ENCODE measurements around the gene DPP6. TPM values are rescaled to one million over a fixed set of nuclear protein-coding genes. Genes with fewer than 3 reads are reported as not detected.
"Not testable (repeated sequence)": the region's sequence is repeated elsewhere in the genome, so short reads cannot be mapped to it uniquely, and the experiment has no call there.

The DPP6 gene
- polyA plus RNA-seq, 4 donors: 42.7 to 61.2 (median 48.9) TPM

DNA sequence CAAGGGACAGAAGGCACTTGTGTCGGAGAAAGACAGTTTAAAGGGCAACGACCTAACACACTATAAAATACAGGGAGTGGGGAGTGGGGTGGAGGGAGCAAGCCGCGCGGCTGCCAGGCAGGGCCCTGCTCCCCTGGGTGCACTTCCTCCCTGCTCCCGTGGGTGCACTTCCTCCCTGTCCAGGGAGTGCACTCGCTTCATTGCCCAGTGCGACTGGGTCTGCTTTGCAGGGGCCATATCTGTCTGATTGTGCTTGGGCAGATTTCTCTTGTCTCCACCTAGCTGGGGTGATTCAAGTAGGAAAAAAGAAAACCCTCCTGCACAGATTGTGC is 94.5 kb downstream of the DPP6 start:
- not testable (repeated sequence) for DNase-seq (ENCODE audit: low read depth in 4 of 4, low spot score in 3 of 4)

DNA sequence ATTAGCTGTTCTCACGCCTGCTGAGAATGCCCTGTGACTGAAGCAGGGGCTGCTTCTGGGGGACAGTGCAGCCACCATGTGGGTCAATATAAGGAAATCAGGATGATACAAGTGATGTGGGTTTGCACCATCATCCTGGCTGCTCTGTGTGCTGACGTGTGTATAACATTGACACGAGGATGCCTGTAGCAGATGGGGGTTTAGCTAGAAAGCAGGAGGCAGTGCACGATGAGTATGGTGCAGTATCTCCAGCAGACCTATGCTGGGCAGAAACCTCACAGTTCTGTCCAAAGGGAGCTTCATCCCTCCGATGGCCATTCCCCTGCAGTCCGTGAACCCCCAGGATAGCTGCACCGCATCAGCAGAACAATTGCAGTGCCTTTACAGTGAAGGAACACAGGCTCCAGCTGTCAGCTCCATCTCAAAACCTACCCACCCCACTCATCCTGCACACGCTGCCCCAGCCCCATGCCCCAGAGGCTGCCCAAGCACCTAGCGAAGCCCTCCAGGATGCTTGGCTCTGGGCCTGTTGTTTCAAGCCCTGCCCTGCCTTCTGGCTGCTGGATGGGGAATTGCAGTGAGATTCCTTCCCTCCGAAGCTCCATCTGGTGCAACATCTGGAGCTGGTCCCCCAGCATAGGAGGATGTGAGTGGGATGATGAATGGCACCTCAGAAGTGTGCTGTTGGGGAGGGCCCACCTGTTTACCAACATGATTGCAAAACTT is 96.8 kb downstream of the DPP6 start:
- DNase-seq (ENCODE audit: low read depth in 4 of 4, low spot score in 3 of 4): not testable (repeated sequence)

DNA sequence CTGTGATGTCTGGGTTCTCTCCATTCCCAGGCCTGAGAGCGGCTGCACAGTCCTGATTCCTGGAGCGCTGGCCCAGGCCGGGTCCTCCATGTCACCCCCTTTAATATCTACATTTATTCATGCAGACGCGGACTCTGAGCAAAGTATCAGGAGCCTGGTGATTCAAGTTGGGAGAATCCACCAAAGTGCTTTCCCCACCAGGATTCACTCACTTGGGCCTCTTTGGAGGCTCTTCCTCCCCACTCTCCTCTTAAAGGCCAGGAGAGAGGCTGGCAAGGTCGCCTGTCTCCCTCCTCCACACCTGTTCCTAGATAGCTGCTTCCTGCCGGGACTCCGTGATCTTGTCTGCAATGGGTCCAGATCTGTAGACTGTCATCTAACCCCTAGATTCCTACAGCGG is 98.5 kb downstream of the DPP6 start:
- not testable (repeated sequence) for DNase-seq (ENCODE audit: low read depth in 4 of 4, low spot score in 3 of 4)

DNA sequence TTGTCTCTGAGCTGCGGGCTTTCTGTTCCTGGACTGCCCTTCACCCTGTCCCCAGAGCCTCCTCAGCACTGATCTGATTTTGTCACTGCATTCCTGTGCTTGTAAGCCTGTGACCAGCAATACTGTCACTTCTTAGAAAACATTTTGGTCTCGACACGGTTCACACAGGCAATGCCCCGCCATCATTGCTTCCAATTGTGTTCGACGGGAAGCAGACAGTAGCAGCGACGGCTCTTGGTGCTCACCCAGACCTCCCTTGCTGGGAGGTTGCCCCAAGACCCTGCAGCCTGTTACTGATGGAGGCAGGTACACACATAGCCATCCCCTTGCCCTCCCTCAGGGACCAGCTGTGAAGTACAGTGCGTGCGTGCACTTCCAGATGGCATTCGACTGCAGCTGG is 99.1 kb downstream of the DPP6 start:
- not testable (repeated sequence) for DNase-seq (ENCODE audit: low read depth in 4 of 4, low spot score in 3 of 4)

DNA sequence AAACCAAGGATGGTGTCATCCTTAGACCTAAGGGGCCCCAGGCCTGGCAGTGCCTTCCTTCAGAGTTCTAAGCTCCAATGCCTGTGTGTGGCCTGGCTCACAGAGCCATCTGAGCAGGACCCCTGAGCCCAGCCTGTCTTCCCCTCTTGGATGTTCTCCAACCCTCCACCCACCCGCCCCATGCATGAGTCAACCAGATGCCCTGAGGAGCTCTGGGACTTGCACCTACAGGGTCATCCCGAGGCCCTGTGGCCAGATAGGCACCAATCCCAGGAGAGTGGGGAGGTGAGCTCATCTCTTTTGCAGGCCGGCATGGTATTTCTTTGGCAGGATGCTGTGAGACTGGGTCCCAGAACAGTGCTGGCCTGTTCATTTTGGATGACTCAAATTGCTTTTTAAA is 103.7 kb downstream of the DPP6 start:
- DNase-seq (ENCODE audit: low read depth in 4 of 4, low spot score in 3 of 4): not testable (repeated sequence)

DNA sequence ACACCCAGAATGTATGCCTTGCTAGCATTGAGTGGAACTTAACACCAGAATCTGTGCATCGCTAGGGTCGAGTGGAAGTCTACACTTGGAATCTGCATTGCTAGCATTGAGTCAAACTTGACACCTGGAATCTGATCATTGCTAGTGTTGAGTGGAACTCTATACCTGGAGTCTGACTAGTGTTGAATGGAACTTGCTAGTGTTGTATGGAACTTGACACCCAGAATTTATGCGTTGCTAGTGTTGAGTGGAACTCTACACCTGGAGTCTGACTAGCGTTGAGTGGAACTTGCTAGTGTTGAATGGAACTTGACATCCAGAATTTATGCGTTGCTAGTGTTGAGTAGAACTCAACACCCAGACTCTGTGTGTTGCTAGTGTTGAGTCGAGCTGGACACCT is 110.7 kb downstream of the DPP6 start:
- not testable (repeated sequence) for DNase-seq (ENCODE audit: low read depth in 4 of 4, low spot score in 3 of 4)

DNA sequence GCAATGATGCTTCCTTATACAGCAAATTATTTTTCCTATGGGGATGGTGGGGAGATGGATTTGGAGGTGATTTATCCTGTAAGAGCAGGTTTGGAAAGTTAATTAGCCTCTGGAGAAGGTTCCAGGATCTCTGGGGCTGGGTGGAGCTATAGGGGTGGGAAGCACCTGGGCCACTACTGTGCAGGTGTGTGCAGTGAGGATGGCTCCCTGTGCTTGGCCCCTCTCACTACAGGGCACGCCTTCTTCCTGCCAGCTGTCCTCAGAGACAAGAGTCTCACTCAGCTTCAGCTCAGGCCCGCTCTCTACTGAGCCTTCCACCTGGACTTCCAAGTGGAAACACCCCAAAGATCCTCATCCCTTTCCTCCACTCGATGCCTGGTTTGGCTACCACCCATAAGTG is 111.4 kb downstream of the DPP6 start:
- DNase-seq (ENCODE audit: low read depth in 4 of 4, low spot score in 3 of 4): not testable (repeated sequence)

DNA sequence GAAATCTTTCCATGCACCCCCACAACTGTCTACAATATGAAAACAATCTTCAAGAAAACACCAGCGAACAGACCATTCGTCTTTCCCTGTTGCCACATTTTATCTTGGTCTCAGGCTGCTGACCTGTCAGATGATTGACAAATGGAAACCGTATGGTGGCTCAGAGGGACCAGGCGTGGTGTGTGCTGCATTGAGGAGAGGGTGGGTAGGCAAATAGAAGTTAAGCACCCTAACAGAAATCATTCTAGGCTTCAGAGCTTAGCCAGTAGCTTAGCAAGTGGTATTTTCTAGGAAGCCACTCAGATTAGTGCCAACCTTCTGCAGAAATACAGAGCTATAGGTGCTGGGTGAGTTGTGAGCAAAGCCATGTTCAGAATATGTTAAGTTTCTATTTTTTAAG is 114.9 kb downstream of the DPP6 start:
- no peak for DNase-seq (ENCODE audit: low read depth in 4 of 4, low spot score in 3 of 4)

DNA sequence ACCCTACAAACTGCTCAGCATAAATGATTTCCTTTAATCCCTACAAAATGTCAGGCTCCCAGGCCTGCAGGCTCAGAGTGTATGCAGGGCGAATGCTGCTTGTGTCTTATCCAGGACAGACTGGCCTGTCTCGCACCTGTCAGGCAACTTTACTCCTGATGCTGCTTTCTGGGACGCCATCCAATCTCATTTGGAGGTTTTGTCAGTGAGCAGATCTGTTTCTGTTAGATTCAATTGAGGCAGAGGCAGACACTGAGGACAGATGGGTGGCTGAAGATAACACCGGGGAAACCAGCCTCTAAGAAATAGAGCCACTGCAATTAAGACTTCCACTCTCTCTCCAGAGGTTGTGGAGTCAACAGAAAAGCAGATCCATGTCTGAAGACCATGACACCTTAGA is 115.6 kb downstream of the DPP6 start:
- DNase-seq (ENCODE audit: low read depth in 4 of 4, low spot score in 3 of 4): no peak

DNA sequence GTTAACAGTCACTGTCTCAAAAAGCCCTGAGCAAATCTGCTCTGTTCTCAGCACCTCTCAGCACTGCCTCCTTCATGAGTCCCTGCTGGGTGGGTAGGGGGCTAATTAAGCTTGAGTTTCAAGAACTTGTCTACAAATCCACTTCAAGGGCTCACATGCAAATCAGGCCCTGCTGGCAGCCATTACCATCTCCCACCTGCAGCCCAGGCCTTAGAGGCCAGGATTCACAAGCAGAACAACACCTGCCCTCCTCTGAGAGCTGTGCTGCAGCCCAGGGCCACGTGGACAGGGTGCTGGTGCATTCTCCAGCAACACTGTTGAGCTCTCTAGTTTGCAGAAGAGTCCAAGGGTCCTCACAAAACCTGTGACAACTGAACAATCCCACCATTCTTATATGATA is 119.2 kb downstream of the DPP6 start:
- no peak for DNase-seq (ENCODE audit: low read depth in 4 of 4, low spot score in 3 of 4)

DNA sequence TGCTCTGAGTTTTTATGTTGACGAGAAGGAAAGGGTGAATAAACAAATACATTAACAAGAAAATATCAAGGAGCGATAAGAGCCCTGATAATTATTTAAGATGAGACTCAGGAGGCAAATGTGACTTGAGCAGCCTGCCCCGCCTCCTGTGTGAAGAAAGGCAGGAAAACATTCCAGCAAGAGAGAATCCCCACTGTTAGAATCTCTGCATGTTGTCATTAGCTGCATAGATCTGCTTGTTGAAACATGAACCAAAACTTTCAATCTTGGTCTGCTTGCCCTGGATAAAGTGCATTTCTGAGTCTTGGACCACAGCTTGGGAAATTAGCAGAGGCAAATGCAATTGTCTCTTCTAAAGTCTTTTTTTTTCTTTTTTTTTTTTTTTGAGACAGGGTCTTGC is 120.0 kb downstream of the DPP6 start:
- DNase-seq (ENCODE audit: low read depth in 4 of 4, low spot score in 3 of 4): no peak

DNA sequence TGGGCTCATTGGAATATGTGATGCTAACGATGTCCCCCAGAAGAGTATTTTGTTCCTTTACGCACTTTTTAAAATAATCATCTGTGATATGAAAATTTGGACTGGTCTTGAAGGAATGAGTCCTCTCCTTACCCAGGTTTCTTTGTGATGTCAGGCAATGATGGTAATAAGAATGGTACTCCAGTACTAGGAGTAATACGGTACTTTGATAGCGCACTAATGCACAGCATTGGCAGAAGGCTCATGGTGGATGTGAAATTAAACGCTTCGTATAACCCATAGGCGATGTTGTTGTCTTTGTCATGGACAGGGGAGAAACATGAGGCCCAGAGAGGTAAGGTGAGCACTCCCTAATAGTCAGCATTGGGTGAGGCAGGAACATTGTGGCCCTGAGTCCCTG is 125.4 kb downstream of the DPP6 start:
- DNase-seq (ENCODE audit: low read depth in 4 of 4, low spot score in 3 of 4): no peak

DNA sequence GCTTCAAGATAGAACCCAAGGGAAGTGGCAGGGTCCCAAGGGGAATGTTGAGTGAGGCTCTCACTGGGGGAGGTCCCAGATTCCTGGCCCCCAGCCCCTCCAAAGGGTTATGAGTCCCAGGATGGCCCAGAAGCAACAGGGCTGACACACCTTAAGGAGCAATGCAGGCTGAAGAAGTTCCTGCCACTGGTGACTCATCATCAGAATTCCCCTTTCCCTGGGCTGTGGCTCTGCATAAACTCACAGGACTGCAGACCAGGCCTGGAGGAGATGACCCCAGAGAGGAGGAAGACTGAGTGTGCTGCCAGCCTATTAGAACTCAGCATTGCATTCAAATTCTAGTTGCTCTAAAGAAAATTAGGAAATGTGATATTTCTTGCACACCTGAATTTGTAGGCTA is 126.7 kb downstream of the DPP6 start:
- no peak for DNase-seq (ENCODE audit: low read depth in 4 of 4, low spot score in 3 of 4)

DNA sequence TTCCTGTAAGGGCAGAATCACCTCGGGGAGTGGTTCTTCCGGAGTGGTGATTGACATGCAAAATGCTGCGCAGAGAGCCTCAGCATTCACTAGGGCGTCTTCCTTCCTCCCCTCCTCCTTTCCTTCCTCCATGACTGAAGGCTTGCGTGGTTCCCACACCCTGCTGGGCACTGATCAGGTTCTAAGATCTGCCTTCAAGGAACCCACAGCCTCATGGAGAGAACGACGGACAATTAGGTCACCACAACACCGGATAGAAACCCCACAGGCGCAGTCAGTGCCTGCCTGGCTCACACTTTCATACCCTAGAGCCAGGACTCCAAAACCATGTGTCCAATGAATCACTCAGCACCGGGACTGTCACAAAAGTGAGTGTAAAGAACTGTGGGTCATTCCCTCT is 131.3 kb downstream of the DPP6 start:
- DNase-seq (ENCODE audit: low read depth in 4 of 4, low spot score in 3 of 4): no peak

DNA sequence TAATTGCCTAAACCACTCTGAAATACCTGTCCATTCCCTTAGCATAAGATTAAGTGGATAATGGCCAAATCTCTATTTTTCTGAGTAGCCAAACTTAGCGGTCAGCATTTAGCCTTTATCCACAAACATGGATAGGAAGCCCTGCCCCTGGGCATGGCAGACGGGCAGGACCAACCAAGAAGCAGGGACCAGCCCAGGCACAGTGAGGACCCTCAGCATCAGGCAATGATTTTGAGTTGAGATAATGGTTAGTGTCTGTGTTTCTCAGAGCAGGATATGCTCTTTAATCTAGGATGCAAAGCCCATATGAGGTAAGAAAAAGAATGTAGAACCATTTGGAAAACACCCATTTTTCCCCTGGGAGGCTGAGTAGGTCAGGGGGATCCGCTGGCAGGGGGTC is 131.7 kb downstream of the DPP6 start:
- DNase-seq (ENCODE audit: low read depth in 4 of 4, low spot score in 3 of 4): no peak

DNA sequence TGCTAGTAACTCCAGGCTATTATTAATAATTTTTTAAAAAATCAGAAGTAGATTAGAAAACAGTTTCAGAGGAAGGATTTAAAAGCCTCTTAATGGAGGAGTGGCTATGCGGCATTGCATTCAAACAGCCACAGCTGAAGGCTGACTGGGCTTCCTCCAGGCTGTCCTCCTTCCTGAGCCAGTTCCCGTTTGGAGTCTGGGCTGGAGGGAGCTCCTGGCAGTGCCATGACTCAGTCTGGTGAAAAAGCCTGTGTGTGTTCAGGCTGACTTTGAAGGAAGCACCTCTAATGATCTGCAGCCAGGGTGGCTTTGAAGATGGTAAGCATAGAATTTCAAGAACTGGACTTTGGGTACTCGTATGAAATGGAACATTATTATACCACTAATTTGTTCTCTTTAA is 134.6 kb downstream of the DPP6 start:
- DNase-seq (ENCODE audit: low read depth in 4 of 4, low spot score in 3 of 4): no peak

DNA sequence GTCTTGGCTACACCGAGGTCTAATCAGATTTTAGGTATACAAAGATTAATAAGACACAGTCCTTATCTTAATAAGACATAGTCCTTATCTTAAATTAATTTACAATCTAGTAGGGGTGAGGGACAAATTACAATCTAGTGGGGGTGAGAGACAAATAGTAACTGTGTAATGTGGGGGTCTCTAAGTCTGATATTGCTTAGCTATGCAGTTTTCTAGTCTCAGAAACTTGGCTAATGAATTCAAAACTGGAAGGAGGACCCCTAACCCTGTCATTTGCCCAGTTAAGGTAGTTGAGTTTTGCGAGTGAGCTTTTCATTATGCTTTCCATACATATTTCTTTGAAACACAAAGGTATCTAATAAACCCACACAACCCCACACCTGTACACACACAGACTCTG is 136.1 kb downstream of the DPP6 start:
- no peak for DNase-seq (ENCODE audit: low read depth in 4 of 4, low spot score in 3 of 4)

DNA sequence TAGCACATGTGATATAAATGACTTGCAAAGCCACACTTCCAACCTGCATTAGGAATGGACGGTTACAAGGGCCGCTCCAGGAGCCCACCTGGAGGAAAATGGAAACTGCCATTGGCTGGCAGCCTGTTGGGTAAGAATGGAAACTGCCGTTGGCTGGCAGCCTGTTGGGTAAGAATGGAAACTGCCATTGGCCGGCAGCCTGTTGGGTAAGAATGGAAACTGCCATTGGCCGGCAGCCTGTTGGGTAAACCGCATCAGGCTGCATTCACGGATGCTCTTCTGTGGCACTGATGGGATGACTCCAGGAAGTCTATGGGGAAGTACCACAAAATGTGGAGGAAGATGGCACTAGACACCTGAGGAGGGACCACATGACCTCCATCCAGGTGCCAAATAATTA is 143.1 kb downstream of the DPP6 start:
- no peak for DNase-seq (ENCODE audit: low read depth in 4 of 4, low spot score in 3 of 4)

DNA sequence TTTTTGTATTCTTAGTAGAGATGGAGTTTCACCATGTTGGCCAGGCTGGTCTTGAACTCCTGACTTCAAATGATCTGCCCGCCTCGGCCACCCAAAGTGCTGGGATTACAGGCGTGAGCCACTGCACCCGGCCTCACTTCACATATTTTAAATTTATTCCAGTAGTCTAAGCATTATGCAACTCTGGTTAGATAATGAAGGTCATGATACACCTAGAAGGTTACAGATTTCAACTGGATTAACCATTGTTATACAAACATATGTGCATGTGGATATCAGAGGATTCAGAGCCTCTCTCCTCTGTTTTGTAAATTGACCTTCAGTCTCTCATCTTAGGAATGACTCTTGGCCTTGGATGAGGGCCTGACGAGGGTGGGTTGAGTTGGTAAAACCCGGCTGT is 146.3 kb downstream of the DPP6 start:
- DNase-seq (ENCODE audit: low read depth in 4 of 4, low spot score in 3 of 4): no peak

DNA sequence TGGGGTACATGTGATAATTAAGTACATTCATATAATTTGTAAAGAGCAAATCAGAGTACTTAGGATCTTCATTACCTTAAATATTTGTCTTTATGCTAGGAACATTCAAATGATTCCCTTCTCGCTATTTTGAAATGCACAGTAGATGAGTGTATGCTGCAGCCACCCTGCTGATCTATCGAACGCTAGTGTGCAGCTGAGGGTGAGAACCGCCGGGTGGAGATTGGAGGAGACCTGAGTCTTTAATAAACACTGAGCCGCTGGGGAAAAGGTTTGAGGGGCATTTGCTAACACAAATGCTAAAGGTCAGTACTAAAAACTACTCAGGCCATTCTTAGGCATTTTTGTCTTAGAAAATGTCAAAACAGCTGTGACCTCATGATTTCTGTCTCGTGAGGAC is 148.0 kb downstream of the DPP6 start:
- DNase-seq (ENCODE audit: low read depth in 4 of 4, low spot score in 3 of 4): no peak

DNA sequence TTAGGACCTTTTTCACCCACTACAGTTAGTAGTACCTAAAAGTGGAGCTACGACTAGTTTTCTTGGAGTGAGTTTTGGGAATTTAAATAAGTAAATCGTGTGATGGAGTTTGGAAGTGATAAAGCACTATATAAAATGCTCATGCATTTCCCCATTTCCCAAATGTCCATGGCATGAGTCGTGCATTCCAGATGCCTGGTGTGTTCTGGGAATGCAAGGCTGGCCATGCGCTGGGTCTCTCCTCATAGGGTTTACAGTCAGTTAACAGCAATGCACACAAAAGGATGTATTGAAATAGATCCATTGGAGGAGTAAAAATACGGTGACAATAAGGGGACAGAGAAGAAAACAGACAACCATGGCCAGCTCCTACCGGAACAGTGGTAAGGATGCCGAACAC is 149.8 kb downstream of the DPP6 start:
- no peak for DNase-seq (ENCODE audit: low read depth in 4 of 4, low spot score in 3 of 4)

DNA sequence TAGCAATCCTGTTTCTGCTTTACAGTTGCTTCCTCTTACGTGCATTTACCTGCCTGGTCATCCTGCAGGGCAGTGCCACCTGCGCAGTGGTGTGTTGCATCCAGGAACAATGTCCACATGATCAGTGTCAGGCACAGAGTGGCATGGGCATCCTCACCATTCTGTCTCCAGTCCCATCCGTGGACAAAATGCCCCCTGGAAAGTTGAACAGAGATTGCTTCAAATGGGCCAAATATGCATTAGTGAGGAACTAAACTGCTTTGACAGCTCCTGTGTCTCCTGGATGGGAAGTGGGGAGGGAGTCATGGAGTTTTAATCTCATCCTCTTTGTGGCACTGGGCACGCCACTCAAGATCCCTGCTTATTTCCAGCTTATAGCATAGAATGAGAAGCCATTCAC is 151.8 kb downstream of the DPP6 start:
- no peak for DNase-seq (ENCODE audit: low read depth in 4 of 4, low spot score in 3 of 4)

DNA sequence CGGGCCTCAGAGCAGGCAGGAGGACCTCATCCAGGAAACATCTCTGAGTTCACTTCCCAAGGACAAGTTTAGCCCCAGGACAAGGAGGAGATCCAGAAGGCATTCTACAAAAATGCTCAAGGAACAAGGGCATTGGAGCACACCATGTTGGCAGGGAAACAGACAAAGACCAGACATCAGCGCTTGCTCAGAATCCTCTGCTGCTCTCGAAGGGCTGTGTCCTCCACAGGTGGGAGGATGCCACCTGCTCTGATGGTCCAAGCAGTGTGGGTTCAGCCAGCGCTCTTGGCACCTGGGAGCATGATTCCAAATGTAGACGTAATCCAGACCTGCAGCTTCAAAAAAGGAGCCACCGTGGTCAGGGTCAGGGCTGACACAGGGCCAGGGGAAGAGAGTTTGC is 160.7 kb downstream of the DPP6 start:
- DNase-seq (ENCODE audit: low read depth in 4 of 4, low spot score in 3 of 4): no peak

All from right renal pelvis (tissue), 4 donors.